Thyroid gland (tissue), 4 donors: ENCODE data around the gene ELL2. TPM values are rescaled to one million over a fixed set of nuclear protein-coding genes. Genes with fewer than 3 reads are reported as not detected.

Experiments
- DNase-seq, 2 donors: peaks; one replicate each; pipeline ENCODE4 v3.0.0-alpha.2; 2019
- H3K27ac ChIP-seq, 3 donors: fragments of 200-600 bp; sonication (generic); 1 replicate in 2 of 3; 2 replicates in 1 of 3; pipeline ENCODE4 v1.5.1; 2016 to 2019; ENCODE audit warnings: mild to moderate bottlenecking in 1 of 3, moderate library complexity in 1 of 3
- H3K27me3 ChIP-seq: fragments of 200-600 bp; sonication (generic); one replicate; pipeline ENCODE4 v1.5.1; 2019
- H3K36me3 ChIP-seq, 2 donors: fragments of 200-600 bp; sonication (generic); one replicate each; pipeline ENCODE4 v1.5.1; 2016 to 2019
- H3K4me1 ChIP-seq, 2 donors: fragments of 200-600 bp; sonication (generic); one replicate each; pipeline ENCODE4 v1.5.1; 2017 to 2019
- H3K4me3 ChIP-seq, 3 donors: fragments of 200-600 bp; sonication (generic); replicated peaks in 1 of 3; 1 replicate in 2 of 3; 2 replicates in 1 of 3; pipeline ENCODE4 v1.5.1; 2016; ENCODE audit warnings: mild to moderate bottlenecking in 1 of 3
- H3K9me3 ChIP-seq: fragments of 200-600 bp; sonication (generic); one replicate; pipeline ENCODE4 v1.5.1; 2017
- CTCF ChIP-seq, 6 experiments: fragments of 200-600 bp in 3 of 6; fragments of 450-650 bp in 3 of 6; sonication (generic) in 3 of 6; IDR thresholded peaks; one replicate each; pipeline ENCODE4 v1.5.1; 2016 to 2019; ENCODE audit warnings: antibody characterized with exemption in 6 of 6, mild to moderate bottlenecking in 2 of 6, inconsistent platforms in 1 of 6, moderate library complexity in 1 of 6
- POLR2A ChIP-seq, 2 donors: fragments of 450-650 bp; IDR thresholded peaks; one replicate each; pipeline ENCODE4 v1.6.1; 2017; ENCODE audit warnings: antibody characterized with exemption in 2 of 2, mild to moderate bottlenecking in 2 of 2, moderate library complexity in 1 of 2
- WGBS, 2 donors: methylation state at CpG; one replicate each; pipeline ENCODE4 v1.1.5; 2017; 5-methylcytosine and 5-hydroxymethylcytosine counted together
- intact Hi-C: fragments of 100-400 bp; cut with DNase I; formaldehyde crosslinking; loops from one replicate; pipeline ENCODE4 v1.15.1; 2023
- total RNA-seq, 4 donors: library from RNA; depleted of rRNA; stranded (reverse); fragments of >200 nt; gene quantifications; one replicate each; pipeline ENCODE4 v1.2.3, GENCODE V29; 2016

The ELL2 gene
- total RNA-seq, 4 donors from 2014 or later: 56.1 to 80.2 (median 69.6) TPM

- Histone ChIP-seq H3K4me1 (peaks cover 3 to 5% of the 10 kb centered on the region in 2 donors), H3K9me3 (no peaks in the 10 kb centered on the region), H3K27ac (no peak overlapping the region), H3K36me3 (no peaks in the 10 kb centered on the region), H3K27me3 (no peaks in the 10 kb centered on the region), H3K4me3 (no peak overlapping the region)
- TF ChIP-seq CTCF (IDR thresholded peaks at IDR 0.05): no peak
- TF ChIP-seq POLR2A (IDR thresholded peaks at IDR 0.05): no peak
- no peak for DNase-seq
- intact Hi-C loops: no loop called here
Measured at GRCh38 chr5:95934207-95934804, 27.3 kb downstream of the ELL2 start.

- H3K4me1 ChIP-seq: peaks cover 3 to 5% of the 10 kb centered on the region in 2 donors
- no peak overlapping the region for H3K27ac ChIP-seq
- WGBS, 2 donors: 84 to 96% methylated on average over 4 of the region's 4 CpGs
- no peaks in the 10 kb centered on the region for H3K36me3 ChIP-seq
- TF ChIP-seq CTCF (IDR thresholded peaks at IDR 0.05) (no peak), POLR2A (IDR thresholded peaks at IDR 0.05) (no peak)
- no peak for DNase-seq
- H3K27me3 ChIP-seq: no peaks in the 10 kb centered on the region
- no peaks in the 10 kb centered on the region for H3K9me3 ChIP-seq
- intact Hi-C loops: no loop called here
- H3K4me3 ChIP-seq: no peak overlapping the region
Measured at GRCh38 chr5:95932941-95933340, 28.7 kb downstream of the ELL2 start.

- WGBS, 2 donors: 92 to 97% methylated on average over 3 of the region's 3 CpGs
- H3K9me3 ChIP-seq: no peaks in the 10 kb centered on the region
- DNase-seq: no peak
- no peaks in the 10 kb centered on the region for H3K36me3 ChIP-seq
- TF ChIP-seq CTCF (IDR thresholded peaks at IDR 0.05): no peak
- no peak for TF ChIP-seq POLR2A (IDR thresholded peaks at IDR 0.05)
- no peak overlapping the region for H3K4me3 ChIP-seq
- H3K4me1 ChIP-seq: peaks cover 0 to 5% of the 10 kb centered on the region in 2 donors
- intact Hi-C loops: no loop called here
- H3K27me3 ChIP-seq: no peaks in the 10 kb centered on the region
- no peak overlapping the region for H3K27ac ChIP-seq
Measured at GRCh38 chr5:95931079-95931833, 30.4 kb downstream of the ELL2 start.

- DNase-seq: no peak
- peaks cover 0 to 5% of the 10 kb centered on the region in 2 donors for H3K4me1 ChIP-seq
- H3K4me3 ChIP-seq: no peak overlapping the region
- H3K36me3 ChIP-seq: no peaks in the 10 kb centered on the region
- no peaks in the 10 kb centered on the region for H3K27me3 ChIP-seq
- WGBS, 2 donors: 94 to 95% methylated on average over 4 of the region's 4 CpGs
- no peaks in the 10 kb centered on the region for H3K9me3 ChIP-seq
- TF ChIP-seq CTCF (IDR thresholded peaks at IDR 0.05): no peak
- TF ChIP-seq POLR2A (IDR thresholded peaks at IDR 0.05): no peak
- H3K27ac ChIP-seq: no peak overlapping the region
- intact Hi-C loops: no loop called here
Measured at GRCh38 chr5:95930141-95930930, 31.3 kb downstream of the ELL2 start.
